SK-N-SH (cell line): ENCODE results near the gene C5orf63. TPM values are rescaled to one million over a fixed set of nuclear protein-coding genes. Genes with fewer than 3 reads are reported as not detected.

ENCODE experiments used
- CTCF ChIA-PET: fragments of 300-600, 350-600 bp; formaldehyde crosslinking; extraction: SDS; loops from one replicate; lab custom pipeline; 2021; lab: Yijun Ruan, JAX
- POLR2A ChIA-PET: fragments of 350-600 bp; sonication (Branson Sonifier 250); formaldehyde crosslinking; extraction: SDS; loops from one replicate; lab custom pipeline; 2020; ENCODE audit warnings: antibody characterized with exemption, inconsistent platforms; lab: Yijun Ruan, JAX
- DNase-seq: peaks from one replicate; pipeline ENCODE4 v3.0.0; 2012
- H2AFZ ChIP-seq: fragments of 200-600 bp; sonication (generic); 2 replicates; pipeline ENCODE4 v1.8.1; 2016; ENCODE audit warnings: antibody characterized with exemption, mild to moderate bottlenecking, low read depth
- H3F3A ChIP-seq: fragments of 200-600 bp; sonication (generic); replicated peaks from 2 replicates; pipeline ENCODE3; 2016; ENCODE audit warnings: antibody characterized with exemption, mild to moderate bottlenecking; ENCODE audit not compliant: insufficient read depth
- H3K27ac ChIP-seq, 2 experiments: fragments of 200-500 bp in 1 of 2; fragments of 200-600 bp in 1 of 2; sonication (Bioruptor generic) in 1 of 2; sonication (generic), shearing (Covaris generic) in 1 of 2; 2 replicates each; pipeline versions ENCODE4 v1.5.1 to v1.6.1; 2014 to 2016; ENCODE audit warnings: low read depth in 2 of 2, inconsistent platforms in 1 of 2, low read length in 1 of 2, mild to moderate bottlenecking in 1 of 2, mixed read lengths in 1 of 2
- H3K27me3 ChIP-seq: fragments of 200-600 bp; sonication (generic), shearing (Covaris generic); 2 replicates; pipeline ENCODE4 v1.6.1; 2016; ENCODE audit warnings: mixed run types; ENCODE audit not compliant: insufficient read depth
- H3K36me3 ChIP-seq, 2 experiments: fragments of 200-500 bp in 1 of 2; fragments of 200-600 bp in 1 of 2; sonication (Bioruptor generic) in 1 of 2; sonication (generic) in 1 of 2; replicated peaks in 1 of 2; 2 replicates each; pipeline versions ENCODE3 to v1.5.1; 2014 to 2016; ENCODE audit warnings: low read length in 1 of 2, mild to moderate bottlenecking in 1 of 2; ENCODE audit not compliant: insufficient read depth in 2 of 2, control insufficient read depth in 1 of 2
- H3K4me1 ChIP-seq, 2 experiments: fragments of 200-500 bp in 1 of 2; fragments of 200-600 bp in 1 of 2; sonication (Bioruptor generic) in 1 of 2; sonication (generic), shearing (Covaris generic) in 1 of 2; 2 replicates each; pipeline versions ENCODE4 v1.5.1 to v1.6.1; 2014 to 2016; ENCODE audit warnings: low read depth in 1 of 2, low read length in 1 of 2, mixed run types in 1 of 2; ENCODE audit not compliant: insufficient read depth in 2 of 2, control insufficient read depth in 1 of 2
- H3K4me2 ChIP-seq: fragments of 200-600 bp; sonication (generic), shearing (Covaris generic); 2 replicates; pipeline ENCODE4 v1.6.1; 2017; ENCODE audit warnings: mixed run types
- H3K4me3 ChIP-seq, 2 experiments: fragments of 200-500 bp in 1 of 2; fragments of 200-600 bp in 1 of 2; sonication (Bioruptor generic) in 1 of 2; sonication (generic), shearing (Covaris generic) in 1 of 2; 2 replicates each; pipeline versions ENCODE4 v1.5.1 to v1.8.1; 2014 to 2016; ENCODE audit warnings: low read depth in 2 of 2, inconsistent platforms in 1 of 2, low read length in 1 of 2, mild to moderate bottlenecking in 1 of 2, mixed read lengths in 1 of 2, moderate library complexity in 1 of 2
- H3K79me2 ChIP-seq: fragments of 200-600 bp; sonication (generic); 2 replicates; pipeline ENCODE4 v1.8.1; 2017; ENCODE audit warnings: mild to moderate bottlenecking; ENCODE audit not compliant: insufficient read depth
- H3K9ac ChIP-seq: fragments of 200-600 bp; sonication (generic); 2 replicates; pipeline ENCODE4 v1.6.1; 2017; ENCODE audit warnings: mixed run types
- H3K9me2 ChIP-seq: fragments of 200-600 bp; sonication (generic); 2 replicates; pipeline ENCODE4 v1.6.1; 2017; ENCODE audit warnings: mixed run types
- H3K9me3 ChIP-seq: fragments of 200-600 bp; sonication (generic); 2 replicates; pipeline ENCODE4 v1.6.1; 2017; ENCODE audit warnings: mixed run types, mild to moderate bottlenecking, moderate library complexity
- H4K20me1 ChIP-seq: fragments of 200-600 bp; sonication (generic); 2 replicates; pipeline ENCODE4 v1.6.1; 2017; ENCODE audit warnings: mild to moderate bottlenecking, mixed run types; ENCODE audit not compliant: insufficient read depth
- CHD2 ChIP-seq: fragments of 150-350 bp; IDR thresholded peaks from 2 replicates; pipeline ENCODE4 v1.6.1; 2018; ENCODE audit warnings: low read length; ENCODE audit not compliant: partially characterized antibody
- ELF1 ChIP-seq: IDR thresholded peaks from 2 replicates; pipeline ENCODE4 v1.4.0; 2012
- EP300 ChIP-seq, 2 experiments: IDR thresholded peaks; 2 replicates each; pipeline versions ENCODE4 v1.4.0 to v1.6.1; 2012; ENCODE audit warnings: borderline replicate concordance in 1 of 2, low read depth in 1 of 2, low read length in 1 of 2
- FOXJ3 ChIP-seq: sonication (generic); formaldehyde crosslinking; IDR thresholded peaks from 2 replicates; pipeline ENCODE4 v1.5.1; 2020; ENCODE audit warnings: mild to moderate bottlenecking, missing genetic modification reagents
- FOXM1 ChIP-seq: IDR thresholded peaks from 2 replicates; pipeline ENCODE4 v1.4.0; 2012; ENCODE audit warnings: low read depth, mild to moderate bottlenecking
- GABPA ChIP-seq: IDR thresholded peaks from 2 replicates; pipeline ENCODE4 v1.4.0; 2012; ENCODE audit warnings: low read depth, mild to moderate bottlenecking
- IRF3 ChIP-seq: fragments of 150-350 bp; IDR thresholded peaks from 2 replicates; pipeline ENCODE4 v1.6.1; 2016; ENCODE audit warnings: mild to moderate bottlenecking, low read depth, low read length
- JUND ChIP-seq: IDR thresholded peaks from 2 replicates; pipeline ENCODE4 v1.4.0; 2012
- MEF2A ChIP-seq: IDR thresholded peaks from 2 replicates; pipeline ENCODE4 v1.4.0; 2012; ENCODE audit warnings: low read depth, borderline replicate concordance
- RCOR1 ChIP-seq: fragments of 150-350 bp; IDR thresholded peaks from 2 replicates; pipeline ENCODE4 v1.6.1; 2017; ENCODE audit warnings: antibody characterized with exemption, low read length
- RXRA ChIP-seq: IDR thresholded peaks from 2 replicates; pipeline ENCODE4 v1.4.0; 2012; ENCODE audit warnings: low read depth, mild to moderate bottlenecking, borderline replicate concordance
- SMC3 ChIP-seq: IDR thresholded peaks from 2 replicates; pipeline ENCODE4 v1.6.1; 2012; ENCODE audit warnings: low read depth, low read length, improper control_type of control experiment
- TAF1 ChIP-seq: IDR thresholded peaks from 2 replicates; pipeline ENCODE4 v1.6.1; 2012; ENCODE audit warnings: low read depth, mild to moderate bottlenecking, low read length, moderate library complexity, borderline replicate concordance
- TCF12 ChIP-seq: IDR thresholded peaks from 2 replicates; pipeline ENCODE4 v1.4.0; 2012
- YY1 ChIP-seq: IDR thresholded peaks from 2 replicates; pipeline ENCODE4 v1.4.0; 2012; ENCODE audit warnings: low read depth, mild to moderate bottlenecking
- ZBTB33 ChIP-seq: IDR thresholded peaks from 2 replicates; pipeline ENCODE4 v1.4.0; 2012; ENCODE audit warnings: low read depth, borderline replicate concordance
- WGBS: methylation state at CpG from one replicate; pipeline ENCODE4 v1.1.6; 2017; ENCODE audit warnings: low lambda C conversion rate; 5-methylcytosine and 5-hydroxymethylcytosine counted together
- polyA plus RNA-seq, 3 experiments: library from polyadenylated mRNA; depleted of rRNA; stranded (reverse); fragments of >200 nt; gene quantifications; 2 replicates each; pipeline ENCODE4 v1.2.3, GENCODE V29; 2012
- TF ChIP-seq, protein P1 (sequence below): IDR thresholded peaks from 2 replicates; pipeline ENCODE4 v1.4.0; 2012; ENCODE audit warnings: low read depth, borderline replicate concordance
- TF ChIP-seq, protein P2 (sequence below): fragments of 200-600 bp; sonication (generic); IDR thresholded peaks from 2 replicates; pipeline ENCODE4 v1.6.1; 2017; ENCODE audit warnings: antibody characterized with exemption, mild to moderate bottlenecking, moderate library complexity

Gene C5orf63
- polyA plus RNA-seq, 1 of the 3 experiments (the other 2 are of a cell fraction): 3.6 TPM

GRCh38 chr5:127061537-127061936, 11.8 kb downstream of the C5orf63 start:
- Histone ChIP-seq H3K4me2 (no peak overlapping the region), H2AFZ (no peak overlapping the region), H3K9ac (no peak overlapping the region), H3K36me3 (peaks cover 4 to 6% of the 10 kb centered on the region in 2 experiments), H3F3A (no peaks in the 10 kb centered on the region), H3K27ac (no peak overlapping the region), H3K4me3 (no peak overlapping the region), H3K27me3 (no peaks in the 10 kb centered on the region), H3K9me3 (no peaks in the 10 kb centered on the region), H3K79me2 (no peaks in the 10 kb centered on the region), H3K9me2 (no peaks in the 10 kb centered on the region), H4K20me1 (no peaks in the 10 kb centered on the region), H3K4me1 (no peaks in the 10 kb centered on the region)
- DNase-seq: no peak
- ChIA-PET CTCF (interaction anchor here (1.3 kb wide), 1 partner anchor 31 kb away, joined by 3 read pairs; the partner anchor contains the start of gene MARCHF3), POLR2A (interaction anchor here (0.6 kb wide), 1 partner anchor 1017 kb away, joined by 5 read pairs; no protein-coding TSS in a partner anchor)
- 56% methylated on average over 1 of the region's 1 CpG for WGBS
- TF ChIP-seq CHD2: no peak
- no peak for TF ChIP-seq RXRA
- TF ChIP-seq RCOR1: no peak
- no peak for TF ChIP-seq TCF12
- TF ChIP-seq FOXM1: no peak
- TF ChIP-seq, protein P1, sequence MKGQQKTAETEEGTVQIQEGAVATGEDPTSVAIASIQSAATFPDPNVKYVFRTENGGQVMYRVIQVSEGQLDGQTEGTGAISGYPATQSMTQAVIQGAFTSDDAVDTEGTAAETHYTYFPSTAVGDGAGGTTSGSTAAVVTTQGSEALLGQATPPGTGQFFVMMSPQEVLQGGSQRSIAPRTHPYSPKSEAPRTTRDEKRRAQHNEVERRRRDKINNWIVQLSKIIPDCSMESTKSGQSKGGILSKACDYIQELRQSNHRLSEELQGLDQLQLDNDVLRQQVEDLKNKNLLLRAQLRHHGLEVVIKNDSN: no peak
- no peak for TF ChIP-seq ZBTB33
- TF ChIP-seq YY1: no peak
- TF ChIP-seq EP300 (IDR thresholded peaks at IDR 0.05; ENCODE audit: borderline replicate concordance in 1 of 2, low read depth in 1 of 2, low read length in 1 of 2): no peak
- no peak for TF ChIP-seq IRF3

DNA sequence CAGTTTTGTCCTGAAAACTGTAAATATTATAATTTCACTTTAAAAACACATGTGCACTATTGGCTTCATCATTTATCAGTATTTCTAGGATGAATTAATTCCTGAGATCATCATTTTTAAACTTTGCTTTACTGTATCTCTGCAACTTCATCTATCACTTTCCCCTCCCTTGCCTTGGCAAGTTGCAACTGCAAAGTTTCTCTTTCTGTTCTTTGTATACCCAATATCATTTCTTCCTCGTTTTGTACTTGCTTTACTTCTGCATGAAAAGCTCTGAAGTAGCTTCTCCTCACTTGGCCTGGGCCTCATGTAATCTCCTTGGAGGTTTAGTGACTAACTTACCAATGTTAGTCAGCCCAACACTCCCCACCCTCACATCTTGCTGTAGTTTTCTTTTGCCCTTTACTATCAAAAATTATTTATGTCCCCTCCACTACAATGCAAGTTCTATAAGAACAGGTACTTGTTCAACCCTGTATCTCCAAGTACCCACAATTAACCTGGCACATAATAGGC, 12.8 kb downstream of the C5orf63 start:
- H3K9me2 ChIP-seq: no peaks in the 10 kb centered on the region
- no peaks in the 10 kb centered on the region for H3K79me2 ChIP-seq
- H3K27ac ChIP-seq: no peak overlapping the region
- H3K9me3 ChIP-seq: no peaks in the 10 kb centered on the region
- no peak overlapping the region for H3K4me3 ChIP-seq
- H3K27me3 ChIP-seq: no peaks in the 10 kb centered on the region
- 27% methylated on average over 1 of the region's 1 CpG for WGBS
- H3K9ac ChIP-seq: no peak overlapping the region
- H4K20me1 ChIP-seq: no peaks in the 10 kb centered on the region
- H3K4me2 ChIP-seq: no peak overlapping the region
- POLR2A ChIA-PET: no interaction called here
- H3F3A ChIP-seq: no peaks in the 10 kb centered on the region
- DNase-seq: no peak
- peaks cover 4 to 6% of the 10 kb centered on the region in 2 experiments for H3K36me3 ChIP-seq
- H3K4me1 ChIP-seq: no peaks in the 10 kb centered on the region
- CTCF ChIA-PET: interaction anchor here (1.3 kb wide), 1 partner anchor 30 kb away, joined by 3 read pairs; the partner anchor contains the start of gene MARCHF3
- no peak overlapping the region for H2AFZ ChIP-seq
- TF ChIP-seq JUND (no peak), SMC3 (no peak), ZBTB33 (no peak), RXRA (no peak), GABPA (no peak), TAF1 (no peak), IRF3 (no peak), YY1 (no peak), FOXM1 (no peak), FOXJ3 (CRISPR knock-in tag) (no peak), ELF1 (no peak), CHD2 (no peak), MEF2A (no peak)
- TF ChIP-seq, protein P2, sequence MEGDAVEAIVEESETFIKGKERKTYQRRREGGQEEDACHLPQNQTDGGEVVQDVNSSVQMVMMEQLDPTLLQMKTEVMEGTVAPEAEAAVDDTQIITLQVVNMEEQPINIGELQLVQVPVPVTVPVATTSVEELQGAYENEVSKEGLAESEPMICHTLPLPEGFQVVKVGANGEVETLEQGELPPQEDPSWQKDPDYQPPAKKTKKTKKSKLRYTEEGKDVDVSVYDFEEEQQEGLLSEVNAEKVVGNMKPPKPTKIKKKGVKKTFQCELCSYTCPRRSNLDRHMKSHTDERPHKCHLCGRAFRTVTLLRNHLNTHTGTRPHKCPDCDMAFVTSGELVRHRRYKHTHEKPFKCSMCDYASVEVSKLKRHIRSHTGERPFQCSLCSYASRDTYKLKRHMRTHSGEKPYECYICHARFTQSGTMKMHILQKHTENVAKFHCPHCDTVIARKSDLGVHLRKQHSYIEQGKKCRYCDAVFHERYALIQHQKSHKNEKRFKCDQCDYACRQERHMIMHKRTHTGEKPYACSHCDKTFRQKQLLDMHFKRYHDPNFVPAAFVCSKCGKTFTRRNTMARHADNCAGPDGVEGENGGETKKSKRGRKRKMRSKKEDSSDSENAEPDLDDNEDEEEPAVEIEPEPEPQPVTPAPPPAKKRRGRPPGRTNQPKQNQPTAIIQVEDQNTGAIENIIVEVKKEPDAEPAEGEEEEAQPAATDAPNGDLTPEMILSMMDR: no peak
